ENCODE results near the gene B3GNT3. TPM values are rescaled to one million over a fixed set of nuclear protein-coding genes. Genes with fewer than 3 reads are reported as not detected.

B3GNT3 gene
- total and polyA plus RNA-seq, 2 of the 8 experiments (the other 6 are each of a cell fraction or from before 2014, with no cell fraction given): 1.5 TPM

- Histone ChIP-seq H3K79me2 (ENCODE audit: control insufficient read depth in 1 of 2, insufficient read depth in 2 of 2, low read length in 2 of 2) (no peaks in the 10 kb centered on the region), H2BK120ac (replicated peaks; ENCODE audit: low read depth, low read length) (no peak overlapping the region), H3K4ac (replicated peaks; ENCODE audit: insufficient read length, low read depth, low read length) (peak overlapping the region; percentile 98), H2BK12ac (ENCODE audit: low read depth, low read length) (0 out of 2 replicates have a peak overlapping the region, but pooled peaks have one; percentile 80), H4K5ac (ENCODE audit: insufficient read length, low read depth, low read length) (no peak overlapping the region), H3K14ac (ENCODE audit: insufficient read length) (no peak overlapping the region), H2BK15ac (ENCODE audit: low read length) (no peak overlapping the region; the same call in 1 of the 2 replicates), H3K23me2 (ENCODE audit: low read depth, low read length) (peaks cover 14% of the 10 kb centered on the region), H3K23ac (ENCODE audit: insufficient read length) (no peak overlapping the region), H2BK5ac (ENCODE audit: low read depth, low read length) (peak overlapping the region; percentile 90), H2BK20ac (ENCODE audit: low read length) (no peak overlapping the region), H3K9me3 (ENCODE audit: insufficient read depth in 2 of 2, low read depth in 1 of 2, low read length in 1 of 2) (no peaks in the 10 kb centered on the region), H4K91ac (replicated peaks; ENCODE audit: insufficient read length, low read length) (peak overlapping the region; percentile 74), H3K56ac (replicated peaks; ENCODE audit: insufficient read length, low read depth, low read length) (no peak overlapping the region), H3K9ac (replicated peaks in 1 of 4; ENCODE audit: extremely low read depth in 1 of 4, low read depth in 3 of 4, low read length in 3 of 4) (peak overlapping the region in 3 of 4 experiments; percentile 3 to 77 (median 74); a peak in 4 of 7 replicates), H4K20me1 (replicated peaks in 1 of 2; ENCODE audit: control insufficient read depth in 1 of 2, insufficient read depth in 2 of 2, low read length in 2 of 2) (peaks cover 0 to 3% of the 10 kb centered on the region in 2 experiments), H3K27ac (ENCODE audit: low read depth, low read length) (no peak overlapping the region), H2AK5ac (ENCODE audit: low read depth, low read length) (no peak overlapping the region; the same call in 1 of the 2 replicates), H2AFZ (ENCODE audit: low read length) (no peak overlapping the region), H3K27me3 (replicated peaks in 1 of 4; ENCODE audit: control insufficient read depth in 3 of 4, extremely low read depth in 1 of 4, insufficient read depth in 3 of 4, low read length in 3 of 4) (peaks cover 0 to 9% (median 2%) of the 10 kb centered on the region in 4 experiments; a peak in 3 of 7 replicates), H4K8ac (ENCODE audit: extremely low read depth, insufficient read depth, low read length) (peak overlapping the region; percentile 83), H3K79me1 (ENCODE audit: low read depth, low read length) (no peaks in the 10 kb centered on the region), H3K4me3 (ENCODE audit: extremely low read depth in 1 of 4, insufficient read depth in 2 of 4, low read depth in 3 of 4, low read length in 4 of 4) (peak overlapping the region; percentile 41 to 64 (median 56)), H3K18ac (ENCODE audit: extremely low read depth, low read length) (no peak overlapping the region), H3K4me2 (ENCODE audit: insufficient read depth in 1 of 2, low read depth in 2 of 2, low read length in 2 of 2) (peak overlapping the region; percentile 66 to 79), H3K36me3 (ENCODE audit: control insufficient read depth in 2 of 4, insufficient read depth in 4 of 4, low read length in 3 of 4) (no peaks in the 10 kb centered on the region), H3K4me1 (replicated peaks in 1 of 4; ENCODE audit: control insufficient read depth in 3 of 4, insufficient read depth in 4 of 4, low read length in 3 of 4) (peaks cover 0 to 12% (median 3%) of the 10 kb centered on the region in 4 experiments; a peak in 5 of 7 replicates)
- FAIRE-seq (no peak), DNase-seq (ENCODE audit: low read depth in 1 of 2, low spot score in 2 of 2) (no peak)
- 82% methylated on average over 10 of the region's 20 CpGs; no CpG with 5 or more reads in 1 of the 2 experiments for WGBS, 2 experiments (ENCODE audit: extremely low coverage in 1 of 2, insufficient coverage in 1 of 2, insufficient read length in 1 of 2, insufficient replicate concordance in 2 of 2, low coverage in 1 of 2, low lambda C conversion rate in 2 of 2, missing lambda C conversion rate in 1 of 2)
- CTCF ChIA-PET (ENCODE audit: partially characterized antibody): interaction anchor here (1.3 to 2.1 kb wide), 3 partner anchors 8 to 13 kb away, joined by 4 to 8 read pairs (median 6); no protein-coding TSS in a partner anchor
- POLR2A ChIA-PET (ENCODE audit: partially characterized antibody): interaction anchor here (0.6 to 12.5 kb wide), 8 partner anchors 9 to 163 kb away, joined by 3 to 133 read pairs (median 3); partner anchors contain the start of gene RPL18A
- no peak for TF ChIP-seq CBX5 (IDR thresholded peaks at IDR 0.05; ENCODE audit: low read depth, low read length)
- no peak for TF ChIP-seq RAD21 (IDR thresholded peaks at IDR 0.05 in 1 of 2, conservative IDR thresholded peaks at IDR 0.05 in 1 of 2; ENCODE audit: low read depth in 2 of 2, low read length in 2 of 2)
Observed at GRCh38 chr19:17842663-17843291, 47.8 kb downstream of the B3GNT3 start.
